GM19324 (cell line): ENCODE data around the gene NFX1.
A peak's percentile ranks its signal among the peaks of the same experiment; 100 is the strongest.

Experiments
- ATAC-seq: cut with Tn5 transposase; IDR thresholded peaks from one replicate; pipeline ENCODE4 v1.9.1; 2021; ENCODE audit warnings: mild to moderate bottlenecking, moderate library complexity; ENCODE audit not compliant: unreplicated experiment, low FRiP score

Gene NFX1

DNA sequence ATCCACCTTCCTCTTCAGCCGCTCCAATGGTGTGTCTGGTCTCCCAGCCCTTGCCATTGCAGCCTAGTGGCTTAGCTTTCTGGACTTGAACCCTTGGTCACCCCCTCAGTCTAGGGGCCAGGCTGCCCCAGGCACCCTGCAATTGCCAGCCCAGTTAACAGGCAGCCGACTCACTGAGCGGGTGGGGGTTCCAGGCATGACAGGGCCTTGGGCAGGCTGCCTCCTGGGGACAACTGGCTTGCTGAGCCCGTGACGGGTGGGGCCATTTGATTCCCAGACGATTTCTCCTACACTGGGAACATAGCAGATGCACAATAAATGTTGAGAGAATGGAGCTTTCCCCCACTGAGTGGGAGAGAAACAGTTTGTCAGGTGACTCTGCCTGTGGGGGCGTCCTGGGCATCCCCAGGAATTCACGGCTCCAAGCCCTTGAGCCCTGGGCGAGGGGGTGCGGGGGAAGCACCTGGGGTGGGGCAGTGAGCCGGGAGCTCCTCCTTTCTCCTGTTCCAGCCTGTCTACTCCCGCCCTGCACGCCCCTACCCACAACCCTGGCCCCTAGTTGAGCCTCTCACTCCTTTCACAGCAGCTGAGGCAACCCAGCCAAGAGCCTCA is 124.7 kb downstream of the NFX1 start:
- no peak for ATAC-seq

GRCh38 chr9:33415501-33416038 is 125.3 kb downstream of the NFX1 start:
- ATAC-seq, result peak; percentile 63

- no peak for ATAC-seq
These were observed 126.7 kb downstream of the NFX1 start for GRCh38 chr9:33416996-33417395.

- ATAC-seq, result no peak
These were observed 127.8 kb downstream of the NFX1 start for GRCh38 chr9:33418090-33418489.

- ATAC-seq, result no peak
These were observed 129.5 kb downstream of the NFX1 start for GRCh38 chr9:33419708-33420303.
